A673 (cell line): ENCODE measurements around the gene RNF111.

Source experiments
- CTCF ChIP-seq: fragments of 300-800, 200-600 bp; sonication (generic); conservative IDR thresholded peaks from 2 replicates; pipeline ENCODE4 v1.5.1; 2017; ENCODE audit warnings: low read depth, mild to moderate bottlenecking, antibody characterized with exemption, low read length, moderate library complexity, mixed read lengths
- EZH2 ChIP-seq: fragments of 200-600 bp; sonication (generic); IDR thresholded peaks from 2 replicates; pipeline ENCODE4 v1.6.1; 2017; ENCODE audit warnings: borderline replicate concordance, low read depth, mild to moderate bottlenecking, mixed read lengths, antibody characterized with exemption, low read length; ENCODE audit not compliant: poor library complexity, severe bottlenecking

- TF ChIP-seq EZH2 (no peak), CTCF (no peak)
Observed at GRCh38 chr15:59013246-59013873, 25.9 kb downstream of the RNF111 start.
